ENCODE measurements around the gene ANO2.

Gene ANO2

GRCh38 chr12:5619628-5620027 lies 325.4 kb downstream of the ANO2 start:
- TF ChIP-seq CTCF (conservative IDR thresholded peaks at IDR 0.05; ENCODE audit: low read length), result no peak
- no peak for DNase-seq (ENCODE audit: low read depth)
- H3K4me3 ChIP-seq (ENCODE audit: low read length), result no peak overlapping the region

- no peak for TF ChIP-seq CTCF (conservative IDR thresholded peaks at IDR 0.05; ENCODE audit: low read length)
- H3K4me3 ChIP-seq (ENCODE audit: low read length), result no peak overlapping the region
- DNase-seq (ENCODE audit: low read depth), result no peak
Observed at GRCh38 chr12:5616854-5617253, 328.2 kb downstream of the ANO2 start.

GRCh38 chr12:5615760-5616159 lies 329.3 kb downstream of the ANO2 start:
- H3K4me3 ChIP-seq (ENCODE audit: low read length), result no peak overlapping the region
- DNase-seq (ENCODE audit: low read depth), result no peak
- no peak for TF ChIP-seq CTCF (conservative IDR thresholded peaks at IDR 0.05; ENCODE audit: low read length)

GRCh38 chr12:5614256-5614655 lies 330.8 kb downstream of the ANO2 start:
- H3K4me3 ChIP-seq (ENCODE audit: low read length), result no peak overlapping the region
- DNase-seq (ENCODE audit: low read depth), result no peak
- no peak for TF ChIP-seq CTCF (conservative IDR thresholded peaks at IDR 0.05; ENCODE audit: low read length)

- no peak for DNase-seq (ENCODE audit: low read depth)
- TF ChIP-seq CTCF (conservative IDR thresholded peaks at IDR 0.05; ENCODE audit: low read length), result no peak
- H3K4me3 ChIP-seq (ENCODE audit: low read length), result no peak overlapping the region
Observed at GRCh38 chr12:5612556-5613410, 332.3 kb downstream of the ANO2 start.

GRCh38 chr12:5611162-5611561 lies 333.9 kb downstream of the ANO2 start:
- no peak for DNase-seq (ENCODE audit: low read depth)
- no peak for TF ChIP-seq CTCF (conservative IDR thresholded peaks at IDR 0.05; ENCODE audit: low read length)
- no peak overlapping the region for H3K4me3 ChIP-seq (ENCODE audit: low read length)

- no peak for TF ChIP-seq CTCF (conservative IDR thresholded peaks at IDR 0.05; ENCODE audit: low read length)
- H3K4me3 ChIP-seq (ENCODE audit: low read length), result no peak overlapping the region
- no peak for DNase-seq (ENCODE audit: low read depth)
Observed at GRCh38 chr12:5599378-5599777, 345.7 kb downstream of the ANO2 start.
